GM19372 (cell line): ENCODE measurements around the gene NAPG.
"Not testable (repeated sequence)": the region's sequence is repeated elsewhere in the genome, so short reads cannot be mapped to it uniquely, and the experiment has no call there.

Source experiments
- ATAC-seq: cut with Tn5 transposase; IDR thresholded peaks from one replicate; pipeline ENCODE4 v1.9.1; 2021; ENCODE audit warnings: mild to moderate bottlenecking, low read depth, moderate library complexity; ENCODE audit not compliant: unreplicated experiment

Gene NAPG

GRCh38 chr18:10543277-10543676 is 17.4 kb downstream of the NAPG start:
- no peak for ATAC-seq

GRCh38 chr18:10544093-10544748 is 18.4 kb downstream of the NAPG start:
- ATAC-seq = no peak

GRCh38 chr18:10546557-10547300 is 20.9 kb downstream of the NAPG start:
- ATAC-seq = no peak

- ATAC-seq = no peak
These were observed 26.4 kb downstream of the NAPG start for GRCh38 chr18:10552226-10552625.

- ATAC-seq = not testable (repeated sequence)
These were observed 30.4 kb downstream of the NAPG start for GRCh38 chr18:10556251-10556650.

- no peak for ATAC-seq
These were observed 31.4 kb downstream of the NAPG start for GRCh38 chr18:10557085-10557677.

- ATAC-seq = no peak
These were observed 32.6 kb downstream of the NAPG start for GRCh38 chr18:10558243-10558966.

GRCh38 chr18:10558967-10559298 is 33.1 kb downstream of the NAPG start:
- no peak for ATAC-seq

GRCh38 chr18:10559553-10560451 is 34.0 kb downstream of the NAPG start:
- ATAC-seq = no peak

- ATAC-seq = no peak
These were observed 34.7 kb downstream of the NAPG start for GRCh38 chr18:10560452-10561045.

- ATAC-seq = no peak
These were observed 36.9 kb downstream of the NAPG start for GRCh38 chr18:10562773-10563160.

GRCh38 chr18:10563886-10564285 is 38.1 kb downstream of the NAPG start:
- no peak for ATAC-seq

GRCh38 chr18:10564975-10565773 is 39.3 kb downstream of the NAPG start:
- ATAC-seq = no peak

- no peak for ATAC-seq
These were observed 40.0 kb downstream of the NAPG start for GRCh38 chr18:10565835-10566234.

- no peak for ATAC-seq
These were observed 40.6 kb downstream of the NAPG start for GRCh38 chr18:10566390-10566789.

GRCh38 chr18:10569941-10570340 is 44.1 kb downstream of the NAPG start:
- ATAC-seq = not testable (repeated sequence)

GRCh38 chr18:10570622-10571021 is 44.8 kb downstream of the NAPG start:
- ATAC-seq = no peak

GRCh38 chr18:10571537-10571936 is 45.7 kb downstream of the NAPG start:
- ATAC-seq = no peak

GRCh38 chr18:10573261-10573660 is 47.4 kb downstream of the NAPG start:
- not testable (repeated sequence) for ATAC-seq
